SK-N-SH (cell line): Measurements from ENCODE around the gene MAU2.

Experiments used
- CTCF ChIP-seq: fragments of 200-600 bp; sonication (generic); IDR thresholded peaks from 2 replicates; pipeline ENCODE4 v1.6.1; 2017; ENCODE audit warnings: antibody characterized with exemption, mild to moderate bottlenecking, moderate library complexity
- FOXM1 ChIP-seq: IDR thresholded peaks from 2 replicates; pipeline ENCODE4 v1.4.0; 2012; ENCODE audit warnings: low read depth, mild to moderate bottlenecking
- GABPA ChIP-seq: IDR thresholded peaks from 2 replicates; pipeline ENCODE4 v1.4.0; 2012; ENCODE audit warnings: low read depth, mild to moderate bottlenecking
- POLR2AphosphoS5 ChIP-seq: IDR thresholded peaks from 2 replicates; pipeline ENCODE4 v1.6.1; 2012; ENCODE audit warnings: low read depth, low read length
- SIN3A ChIP-seq: IDR thresholded peaks from 2 replicates; pipeline ENCODE4 v1.6.1; 2012; ENCODE audit warnings: low read depth, mild to moderate bottlenecking, low read length, moderate library complexity, borderline replicate concordance
- SMC3 ChIP-seq: IDR thresholded peaks from 2 replicates; pipeline ENCODE4 v1.6.1; 2012; ENCODE audit warnings: low read depth, low read length, improper control_type of control experiment
- TCF12 ChIP-seq: IDR thresholded peaks from 2 replicates; pipeline ENCODE4 v1.4.0; 2012
- USF1 ChIP-seq: IDR thresholded peaks from 2 replicates; pipeline ENCODE4 v1.4.0; 2012; ENCODE audit warnings: low read depth, borderline replicate concordance
- YY1 ChIP-seq: IDR thresholded peaks from 2 replicates; pipeline ENCODE4 v1.4.0; 2012; ENCODE audit warnings: low read depth, mild to moderate bottlenecking
- ZBTB33 ChIP-seq: IDR thresholded peaks from 2 replicates; pipeline ENCODE4 v1.4.0; 2012; ENCODE audit warnings: low read depth, borderline replicate concordance
- TF ChIP-seq, protein P1 (sequence below): IDR thresholded peaks from 2 replicates; pipeline ENCODE4 v1.4.0; 2012; ENCODE audit warnings: low read depth
- TF ChIP-seq, protein P2 (sequence below): IDR thresholded peaks from 2 replicates; pipeline ENCODE4 v1.6.1; 2012; ENCODE audit warnings: mild to moderate bottlenecking, low read depth, low read length, moderate library complexity

DNA sequence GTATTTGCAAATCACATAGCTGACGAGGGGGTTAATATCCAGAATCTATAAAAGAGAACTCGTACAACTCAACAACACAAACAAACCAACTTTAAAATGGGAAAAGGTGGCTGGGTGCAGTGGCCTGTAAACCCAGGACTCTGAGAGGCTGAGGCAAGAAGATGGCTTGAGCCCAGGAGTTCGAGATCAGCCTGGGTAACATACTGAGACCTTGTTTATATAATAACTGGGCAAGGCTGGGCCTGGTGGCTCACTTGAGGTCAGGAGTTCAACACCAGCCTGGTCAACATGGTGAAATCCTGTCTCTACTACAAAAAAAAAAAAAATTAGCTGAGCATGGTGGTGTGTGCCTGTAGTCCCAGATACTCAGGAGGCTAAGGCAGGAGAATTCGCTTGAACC, 25.7 kb upstream of the MAU2 start:
- no peak for TF ChIP-seq SIN3A
- no peak for TF ChIP-seq ZBTB33
- no peak for TF ChIP-seq CTCF
- TF ChIP-seq, protein P1, sequence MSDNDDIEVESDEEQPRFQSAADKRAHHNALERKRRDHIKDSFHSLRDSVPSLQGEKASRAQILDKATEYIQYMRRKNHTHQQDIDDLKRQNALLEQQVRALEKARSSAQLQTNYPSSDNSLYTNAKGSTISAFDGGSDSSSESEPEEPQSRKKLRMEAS = no peak
- TF ChIP-seq, protein P2, sequence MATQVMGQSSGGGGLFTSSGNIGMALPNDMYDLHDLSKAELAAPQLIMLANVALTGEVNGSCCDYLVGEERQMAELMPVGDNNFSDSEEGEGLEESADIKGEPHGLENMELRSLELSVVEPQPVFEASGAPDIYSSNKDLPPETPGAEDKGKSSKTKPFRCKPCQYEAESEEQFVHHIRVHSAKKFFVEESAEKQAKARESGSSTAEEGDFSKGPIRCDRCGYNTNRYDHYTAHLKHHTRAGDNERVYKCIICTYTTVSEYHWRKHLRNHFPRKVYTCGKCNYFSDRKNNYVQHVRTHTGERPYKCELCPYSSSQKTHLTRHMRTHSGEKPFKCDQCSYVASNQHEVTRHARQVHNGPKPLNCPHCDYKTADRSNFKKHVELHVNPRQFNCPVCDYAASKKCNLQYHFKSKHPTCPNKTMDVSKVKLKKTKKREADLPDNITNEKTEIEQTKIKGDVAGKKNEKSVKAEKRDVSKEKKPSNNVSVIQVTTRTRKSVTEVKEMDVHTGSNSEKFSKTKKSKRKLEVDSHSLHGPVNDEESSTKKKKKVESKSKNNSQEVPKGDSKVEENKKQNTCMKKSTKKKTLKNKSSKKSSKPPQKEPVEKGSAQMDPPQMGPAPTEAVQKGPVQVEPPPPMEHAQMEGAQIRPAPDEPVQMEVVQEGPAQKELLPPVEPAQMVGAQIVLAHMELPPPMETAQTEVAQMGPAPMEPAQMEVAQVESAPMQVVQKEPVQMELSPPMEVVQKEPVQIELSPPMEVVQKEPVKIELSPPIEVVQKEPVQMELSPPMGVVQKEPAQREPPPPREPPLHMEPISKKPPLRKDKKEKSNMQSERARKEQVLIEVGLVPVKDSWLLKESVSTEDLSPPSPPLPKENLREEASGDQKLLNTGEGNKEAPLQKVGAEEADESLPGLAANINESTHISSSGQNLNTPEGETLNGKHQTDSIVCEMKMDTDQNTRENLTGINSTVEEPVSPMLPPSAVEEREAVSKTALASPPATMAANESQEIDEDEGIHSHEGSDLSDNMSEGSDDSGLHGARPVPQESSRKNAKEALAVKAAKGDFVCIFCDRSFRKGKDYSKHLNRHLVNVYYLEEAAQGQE = no peak
- no peak for TF ChIP-seq SMC3
- TF ChIP-seq TCF12 = no peak
- no peak for TF ChIP-seq YY1
- no peak for TF ChIP-seq POLR2AphosphoS5
- no peak for TF ChIP-seq GABPA
- no peak for TF ChIP-seq FOXM1
- no peak for TF ChIP-seq USF1
